Stimulated activated CD4-positive, alpha-beta T cell treated with anti-CD3 and anti-CD28 coated beads, Interleukin-4, amount 100 ng/mL, for 1 hour (primary cell): ENCODE results near the gene GABRG3.

Experiments
- DNase-seq: peaks from one replicate; pipeline ENCODE4 v3.0.0-alpha.2; 2020

GABRG3 gene

GRCh38 chr15:27480642-27481041 lies 509.7 kb downstream of the GABRG3 start:
- DNase-seq: no peak

- DNase-seq: no peak
Measured at GRCh38 chr15:27481768-27482167, 510.8 kb downstream of the GABRG3 start.

GRCh38 chr15:27482287-27482686 lies 511.3 kb downstream of the GABRG3 start:
- DNase-seq: no peak

- DNase-seq: no peak
Measured at GRCh38 chr15:27483124-27483523, 512.1 kb downstream of the GABRG3 start.

- DNase-seq: no peak
Measured at GRCh38 chr15:27485265-27485664, 514.3 kb downstream of the GABRG3 start.

GRCh38 chr15:27486051-27486450 lies 515.1 kb downstream of the GABRG3 start:
- DNase-seq: no peak

- no peak for DNase-seq
Measured at GRCh38 chr15:27486683-27487647, 516.0 kb downstream of the GABRG3 start.

GRCh38 chr15:27487846-27488245 lies 516.9 kb downstream of the GABRG3 start:
- no peak for DNase-seq

GRCh38 chr15:27490867-27491595 lies 520.0 kb downstream of the GABRG3 start:
- DNase-seq: no peak

- no peak for DNase-seq
Measured at GRCh38 chr15:27491666-27492621, 521.0 kb downstream of the GABRG3 start.

- DNase-seq: no peak
Measured at GRCh38 chr15:27495963-27496459, 525.0 kb downstream of the GABRG3 start.

GRCh38 chr15:27498700-27499099 lies 527.7 kb downstream of the GABRG3 start:
- no peak for DNase-seq

GRCh38 chr15:27499191-27499590 lies 528.2 kb downstream of the GABRG3 start:
- DNase-seq: no peak

- no peak for DNase-seq
Measured at GRCh38 chr15:27499719-27500118, 528.7 kb downstream of the GABRG3 start.

- no peak for DNase-seq
Measured at GRCh38 chr15:27500206-27500605, 529.2 kb downstream of the GABRG3 start.

- no peak for DNase-seq
Measured at GRCh38 chr15:27506752-27507151, 535.8 kb downstream of the GABRG3 start.

- no peak for DNase-seq
Measured at GRCh38 chr15:27509014-27509413, 538.0 kb downstream of the GABRG3 start.

- DNase-seq: no peak
Measured at GRCh38 chr15:27512281-27513001, 541.5 kb downstream of the GABRG3 start.

GRCh38 chr15:27514526-27514925 lies 543.5 kb downstream of the GABRG3 start:
- DNase-seq: no peak

GRCh38 chr15:27527490-27528067 lies 556.6 kb downstream of the GABRG3 start:
- no peak for DNase-seq

GRCh38 chr15:27529399-27529798 lies 558.4 kb downstream of the GABRG3 start:
- DNase-seq: no peak

GRCh38 chr15:27530994-27531393 lies 560.0 kb downstream of the GABRG3 start:
- DNase-seq: no peak
